OCI-LY1 (cell line): ENCODE data around the gene SIRT1.
"Not testable (repeated sequence)": the region's sequence is repeated elsewhere in the genome, so short reads cannot be mapped to it uniquely, and the experiment has no call there.

Experiments
- H2AFZ ChIP-seq: fragments of 200-600 bp; sonication (generic), shearing (Covaris generic); 2 replicates; pipeline ENCODE4 v1.6.0; 2014; ENCODE audit warnings: antibody characterized with exemption, mild to moderate bottlenecking, low read length
- H3F3A ChIP-seq: fragments of 200-600 bp; sonication (generic), shearing (Covaris generic); 2 replicates; pipeline ENCODE4 v1.6.0; 2014; ENCODE audit warnings: mild to moderate bottlenecking, antibody characterized with exemption, low read length, moderate library complexity; ENCODE audit not compliant: insufficient read depth
- H3K27ac ChIP-seq: fragments of 200-600 bp; sonication (generic); 2 replicates; pipeline ENCODE4 v1.5.1; 2014; ENCODE audit warnings: low read length, mixed run types, mild to moderate bottlenecking, low read depth; ENCODE audit not compliant: poor library complexity, severe bottlenecking
- H3K27me3 ChIP-seq: fragments of 200-600 bp; sonication (generic); 2 replicates; pipeline ENCODE4 v1.6.0; 2014; ENCODE audit warnings: antibody characterized with exemption, mild to moderate bottlenecking, low read length, moderate library complexity; ENCODE audit not compliant: insufficient read depth
- H3K36me3 ChIP-seq: fragments of 200-600 bp; sonication (generic); 2 replicates; pipeline ENCODE4 v1.6.1; 2014; ENCODE audit warnings: mild to moderate bottlenecking, antibody characterized with exemption, low read length, moderate library complexity, mixed read lengths; ENCODE audit not compliant: insufficient read depth
- H3K4me1 ChIP-seq: fragments of 200-600 bp; sonication (generic); 2 replicates; pipeline ENCODE4 v1.5.1; 2014; ENCODE audit warnings: mild to moderate bottlenecking, low read length, moderate library complexity; ENCODE audit not compliant: insufficient read depth, severe bottlenecking
- H3K4me2 ChIP-seq: fragments of 200-600 bp; sonication (generic), shearing (Covaris generic); 2 replicates; pipeline ENCODE4 v1.6.1; 2014; ENCODE audit warnings: low read length
- H3K4me3 ChIP-seq: fragments of 200-600 bp; sonication (generic); 2 replicates; pipeline ENCODE4 v1.5.1; 2014; ENCODE audit warnings: low read length, low read depth, mild to moderate bottlenecking, mixed read lengths; ENCODE audit not compliant: poor library complexity, severe bottlenecking
- H3K79me2 ChIP-seq: fragments of 200-600 bp; shearing (Covaris generic); 2 replicates; pipeline ENCODE4 v1.6.1; 2016; ENCODE audit warnings: mixed run types, low read length, mixed read lengths; ENCODE audit not compliant: insufficient read depth
- H3K9ac ChIP-seq: fragments of 200-600 bp; sonication (generic), shearing (Covaris generic); 2 replicates; pipeline ENCODE4 v1.6.1; 2014; ENCODE audit warnings: mild to moderate bottlenecking, low read length, mixed read lengths
- H3K9me2 ChIP-seq: fragments of 200-600 bp; sonication (generic), shearing (Covaris generic); 2 replicates; pipeline ENCODE4 v1.6.1; 2014; ENCODE audit warnings: low read depth, mild to moderate bottlenecking, low read length, mixed read lengths
- H3K9me3 ChIP-seq: fragments of 200-600 bp; shearing (Covaris generic); 2 replicates; pipeline ENCODE4 v1.6.1; 2014; ENCODE audit warnings: low read length, mixed read lengths
- H4K20me1 ChIP-seq: fragments of 200-600 bp; sonication (generic), shearing (Covaris generic); 2 replicates; pipeline ENCODE4 v1.6.0; 2016; ENCODE audit warnings: mild to moderate bottlenecking, low read length; ENCODE audit not compliant: insufficient read depth
- CTCF ChIP-seq: fragments of 200-600 bp; sonication (generic), shearing (Covaris generic); IDR thresholded peaks from 2 replicates; pipeline ENCODE4 v1.5.1; 2017; ENCODE audit warnings: mild to moderate bottlenecking, antibody characterized with exemption, low read length, moderate library complexity, mixed read lengths
- EZH2 ChIP-seq: fragments of 200-600 bp; sonication (generic), shearing (Covaris generic); IDR thresholded peaks from 2 replicates; pipeline ENCODE4 v1.8.0; 2017; ENCODE audit warnings: borderline replicate concordance, mixed run types, mild to moderate bottlenecking, antibody characterized with exemption, low read length, moderate library complexity, mixed read lengths

The SIRT1 gene

GRCh38 chr10:67955614-67956013, 71.2 kb downstream of the SIRT1 start:
- Histone ChIP-seq H2AFZ (no peak overlapping the region), H3K36me3 (peaks cover 7% of the 10 kb centered on the region; the same call in 1 of the 2 replicates), H3F3A (no peaks in the 10 kb centered on the region), H3K4me3 (no peak overlapping the region), H4K20me1 (no peaks in the 10 kb centered on the region), H3K27me3 (no peaks in the 10 kb centered on the region), H3K9me3 (no peaks in the 10 kb centered on the region), H3K4me1 (no peaks in the 10 kb centered on the region), H3K79me2 (no peaks in the 10 kb centered on the region), H3K9me2 (no peaks in the 10 kb centered on the region), H3K4me2 (no peak overlapping the region), H3K9ac (no peak overlapping the region), H3K27ac (no peak overlapping the region)
- TF ChIP-seq EZH2: no peak
- TF ChIP-seq CTCF: no peak

- 0 out of 2 replicates have a peak, but pooled peaks cover 3% of the 10 kb centered on the region for H3F3A ChIP-seq
- peaks cover 4% of the 10 kb centered on the region; the same call in 1 of the 2 replicates for H3K36me3 ChIP-seq
These were observed 75.5 kb downstream of the SIRT1 start for GRCh38 chr10:67959839-67960476.

GRCh38 chr10:67965456-67965855, 81.0 kb downstream of the SIRT1 start:
- H3K4me1 ChIP-seq: no peaks in the 10 kb centered on the region
- no peaks in the 10 kb centered on the region for H3K9me2 ChIP-seq
- 0 out of 2 replicates have a peak, but pooled peaks cover 3% of the 10 kb centered on the region for H3F3A ChIP-seq
- H4K20me1 ChIP-seq: no peaks in the 10 kb centered on the region
- no peaks in the 10 kb centered on the region for H3K27me3 ChIP-seq
- H3K9ac ChIP-seq: no peak overlapping the region
- H3K9me3 ChIP-seq: no peaks in the 10 kb centered on the region
- peaks cover 40% of the 10 kb centered on the region for H3K36me3 ChIP-seq
- H2AFZ ChIP-seq: no peak overlapping the region
- H3K79me2 ChIP-seq: no peaks in the 10 kb centered on the region
- H3K4me3 ChIP-seq: no peak overlapping the region
- no peak overlapping the region for H3K4me2 ChIP-seq
- TF ChIP-seq CTCF (no peak), EZH2 (no peak)
- H3K27ac ChIP-seq: no peak overlapping the region

More at GRCh38 chr10:67959839-67960476, 75.5 kb downstream of the SIRT1 start:
- Histone ChIP-seq H3K27ac (no peak overlapping the region), H3K4me3 (no peak overlapping the region), H3K9me3 (no peaks in the 10 kb centered on the region), H3K9ac (no peak overlapping the region), H3K27me3 (no peaks in the 10 kb centered on the region), H3K4me2 (no peak overlapping the region), H3K4me1 (no peaks in the 10 kb centered on the region), H4K20me1 (no peaks in the 10 kb centered on the region), H3K79me2 (no peaks in the 10 kb centered on the region), H2AFZ (no peak overlapping the region), H3K9me2 (no peaks in the 10 kb centered on the region)
- TF ChIP-seq CTCF (no peak), EZH2 (no peak)

- not testable (repeated sequence) for H3K9ac ChIP-seq, H3K9me3 ChIP-seq, H2AFZ ChIP-seq, H3K27ac ChIP-seq, H3K9me2 ChIP-seq, H4K20me1 ChIP-seq, H3K4me1 ChIP-seq, H3K27me3 ChIP-seq, H3K4me3 ChIP-seq, H3K79me2 ChIP-seq, H3K4me2 ChIP-seq, H3F3A ChIP-seq
- H3K36me3 ChIP-seq: peaks cover 40% of the 10 kb centered on the region
These were observed 81.6 kb downstream of the SIRT1 start for GRCh38 chr10:67966035-67966434.
